Trophoblast cell (in vitro differentiated cells and primary cell): Measurements from ENCODE around the gene JAML. TPM values are rescaled to one million over a fixed set of nuclear protein-coding genes. Genes with fewer than 3 reads are reported as not detected.

ENCODE experiments used
- DNase-seq, 2 donors: peaks; one replicate each; pipeline ENCODE4 v3.0.0-alpha.2; 2016
- H2AFZ ChIP-seq: 2 replicates; pipeline ENCODE4 v1.6.1; 2013; ENCODE audit warnings: low read length, moderate library complexity, mild to moderate bottlenecking; ENCODE audit not compliant: insufficient read depth, poor library complexity
- H2AK5ac ChIP-seq: 2 replicates; pipeline ENCODE4 v1.6.1; 2013; ENCODE audit warnings: mild to moderate bottlenecking, low read length
- H2BK120ac ChIP-seq: 2 replicates; pipeline ENCODE4 v1.6.1; 2013; ENCODE audit warnings: low read length, mild to moderate bottlenecking, moderate library complexity; ENCODE audit not compliant: insufficient read depth, poor library complexity
- H2BK12ac ChIP-seq: 2 replicates; pipeline ENCODE4 v1.6.1; 2013; ENCODE audit warnings: mild to moderate bottlenecking, low read length, moderate library complexity
- H2BK5ac ChIP-seq: 2 replicates; pipeline ENCODE4 v1.6.1; 2013; ENCODE audit warnings: low read length, low read depth, moderate library complexity, mild to moderate bottlenecking; ENCODE audit not compliant: poor library complexity
- H3K14ac ChIP-seq: 2 replicates; pipeline ENCODE4 v1.6.1; 2013; ENCODE audit warnings: mild to moderate bottlenecking, low read length
- H3K18ac ChIP-seq: 2 replicates; pipeline ENCODE4 v1.6.1; 2013; ENCODE audit warnings: mild to moderate bottlenecking, low read length
- H3K23ac ChIP-seq: 2 replicates; pipeline ENCODE4 v1.6.1; 2013; ENCODE audit warnings: low read length
- H3K27ac ChIP-seq: 2 replicates; pipeline ENCODE4 v1.5.1; 2013; ENCODE audit warnings: low read depth, mild to moderate bottlenecking, inconsistent platforms, low read length, moderate library complexity
- H3K27me3 ChIP-seq: 2 replicates; pipeline ENCODE4 v1.6.1; 2013; ENCODE audit warnings: inconsistent platforms, mild to moderate bottlenecking, low read length, moderate library complexity; ENCODE audit not compliant: insufficient read depth
- H3K36me3 ChIP-seq, 2 experiments: 1 replicate in 1 of 2; 2 replicates in 1 of 2; pipeline ENCODE4 v1.6.1; 2013; ENCODE audit warnings: low read length in 2 of 2, mild to moderate bottlenecking in 2 of 2, moderate library complexity in 1 of 2; ENCODE audit not compliant: insufficient read depth in 2 of 2, control insufficient read depth in 1 of 2
- H3K4ac ChIP-seq: 2 replicates; pipeline ENCODE4 v1.6.1; 2013; ENCODE audit warnings: low read depth, mild to moderate bottlenecking, low read length, moderate library complexity
- H3K4me1 ChIP-seq, 2 experiments: 1 replicate in 1 of 2; 2 replicates in 1 of 2; pipeline ENCODE4 v1.6.1; 2013; ENCODE audit warnings: low read length in 2 of 2, mild to moderate bottlenecking in 2 of 2, moderate library complexity in 1 of 2; ENCODE audit not compliant: insufficient read depth in 2 of 2, control insufficient read depth in 1 of 2
- H3K4me2 ChIP-seq: 2 replicates; pipeline ENCODE4 v1.6.1; 2013; ENCODE audit warnings: inconsistent platforms, mild to moderate bottlenecking, low read length, moderate library complexity
- H3K4me3 ChIP-seq: 2 replicates; pipeline ENCODE4 v1.5.1; 2013; ENCODE audit warnings: mild to moderate bottlenecking, low read depth, low read length, inconsistent platforms
- H3K79me1 ChIP-seq: one replicate; pipeline ENCODE4 v1.6.1; 2013; ENCODE audit warnings: low read length
- H3K79me2 ChIP-seq: 2 replicates; pipeline ENCODE4 v1.6.1; 2013; ENCODE audit warnings: low read length, mild to moderate bottlenecking; ENCODE audit not compliant: control insufficient read depth, insufficient read depth, poor library complexity
- H3K9ac ChIP-seq: 2 replicates; pipeline ENCODE4 v1.6.1; 2013; ENCODE audit warnings: mild to moderate bottlenecking, low read length
- H3K9me3 ChIP-seq: 2 replicates; pipeline ENCODE4 v1.6.1; 2013; ENCODE audit warnings: low read depth, mild to moderate bottlenecking, control low read depth, inconsistent platforms, low read length; ENCODE audit not compliant: insufficient read depth
- H4K12ac ChIP-seq: 2 replicates; pipeline ENCODE4 v1.6.1; 2013; ENCODE audit warnings: low read depth, mild to moderate bottlenecking, low read length, moderate library complexity
- H4K8ac ChIP-seq: 2 replicates; pipeline ENCODE4 v1.6.1; 2013; ENCODE audit warnings: low read depth, mild to moderate bottlenecking, low read length, moderate library complexity
- H4K91ac ChIP-seq: one replicate; pipeline ENCODE4 v1.6.1; 2013; ENCODE audit warnings: low read depth, mild to moderate bottlenecking, low read length, moderate library complexity
- WGBS: extraction: QIAGEN DNeasy Blood & Tissue Kit; methylation state at CpG from one replicate; pipeline ENCODE4 v1.1.7; 2013; ENCODE audit warnings: missing lambda C conversion rate; ENCODE audit not compliant: insufficient read length, insufficient coverage; ENCODE audit errors: extremely low coverage; 5-methylcytosine and 5-hydroxymethylcytosine counted together
- polyA plus RNA-seq: library from polyadenylated mRNA; stranded (reverse); fragments of 200-250 nt; gene quantifications from 2 replicates; pipeline ENCODE4 v1.2.3, GENCODE V29; 2013

The JAML gene, protein sequence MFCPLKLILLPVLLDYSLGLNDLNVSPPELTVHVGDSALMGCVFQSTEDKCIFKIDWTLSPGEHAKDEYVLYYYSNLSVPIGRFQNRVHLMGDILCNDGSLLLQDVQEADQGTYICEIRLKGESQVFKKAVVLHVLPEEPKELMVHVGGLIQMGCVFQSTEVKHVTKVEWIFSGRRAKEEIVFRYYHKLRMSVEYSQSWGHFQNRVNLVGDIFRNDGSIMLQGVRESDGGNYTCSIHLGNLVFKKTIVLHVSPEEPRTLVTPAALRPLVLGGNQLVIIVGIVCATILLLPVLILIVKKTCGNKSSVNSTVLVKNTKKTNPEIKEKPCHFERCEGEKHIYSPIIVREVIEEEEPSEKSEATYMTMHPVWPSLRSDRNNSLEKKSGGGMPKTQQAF
- polyA plus RNA-seq: 0.11 and 0.19 TPM in 2 replicates

DNA sequence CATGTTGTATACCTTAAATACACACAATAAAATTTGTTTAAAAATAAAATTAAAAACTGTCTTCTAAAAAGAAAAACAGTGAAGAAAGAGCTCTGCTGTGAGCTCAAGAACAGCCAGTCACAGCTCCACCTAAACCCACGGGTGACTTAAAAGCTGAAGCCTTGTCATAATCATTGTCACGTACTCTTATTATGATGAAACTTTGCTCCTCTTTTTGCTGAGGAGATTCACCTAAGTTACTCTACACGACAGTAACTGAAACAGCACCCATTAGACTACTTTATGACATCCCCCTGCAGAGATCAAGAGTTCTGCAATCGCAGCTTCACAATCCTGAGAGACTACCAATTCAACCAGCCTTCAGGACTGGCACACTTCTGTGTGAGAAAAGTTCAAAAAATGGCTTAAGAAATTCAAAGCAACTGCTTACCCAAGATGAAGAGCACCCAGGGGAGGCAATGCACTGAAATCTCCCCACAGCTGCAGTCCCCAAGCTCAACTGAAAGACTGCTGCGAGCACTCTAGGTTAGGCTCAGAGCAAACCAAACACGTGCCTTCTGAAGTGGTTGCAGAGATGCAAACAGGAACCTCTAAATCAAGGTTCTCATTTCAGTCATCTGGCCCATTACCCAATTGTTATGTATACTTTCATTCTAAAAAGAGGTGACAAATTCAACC lies at the start of gene JAML:
JAML (minus strand) TSS at position 501 of the 678 bp plus-strand sequence. CDS start 10,145 bp downstream, outside the sequence.
- Histone ChIP-seq H3K27ac (no peak within 1 kb of the TSS), H3K23ac (no peak within 1 kb of the TSS), H3K14ac (no peak within 1 kb of the TSS), H2AFZ (no peak within 1 kb of the TSS), H3K4me2 (no peak within 1 kb of the TSS), H3K4me1 (no peaks in the 10 kb centered on the region), H3K36me3 (no peaks in the 10 kb centered on the region), H3K79me2 (no peaks in the 10 kb centered on the region), H3K27me3 (no peaks in the 10 kb centered on the region), H3K4me3 (no peak within 1 kb of the TSS), H4K91ac (no peak within 1 kb of the TSS), H3K4ac (no peak within 1 kb of the TSS), H3K79me1 (no peaks in the 10 kb centered on the region), H2AK5ac (no peak within 1 kb of the TSS), H4K12ac (no peak within 1 kb of the TSS), H3K9me3 (no peaks in the 10 kb centered on the region), H4K8ac (no peak within 1 kb of the TSS), H2BK5ac (no peak within 1 kb of the TSS), H2BK12ac (no peak within 1 kb of the TSS), H3K18ac (no peak within 1 kb of the TSS), H3K9ac (no peak within 1 kb of the TSS), H2BK120ac (no peak within 1 kb of the TSS)
- WGBS: no CpG with 5 or more reads among the region's 6 CpGs
- DNase-seq: no peak

DNA sequence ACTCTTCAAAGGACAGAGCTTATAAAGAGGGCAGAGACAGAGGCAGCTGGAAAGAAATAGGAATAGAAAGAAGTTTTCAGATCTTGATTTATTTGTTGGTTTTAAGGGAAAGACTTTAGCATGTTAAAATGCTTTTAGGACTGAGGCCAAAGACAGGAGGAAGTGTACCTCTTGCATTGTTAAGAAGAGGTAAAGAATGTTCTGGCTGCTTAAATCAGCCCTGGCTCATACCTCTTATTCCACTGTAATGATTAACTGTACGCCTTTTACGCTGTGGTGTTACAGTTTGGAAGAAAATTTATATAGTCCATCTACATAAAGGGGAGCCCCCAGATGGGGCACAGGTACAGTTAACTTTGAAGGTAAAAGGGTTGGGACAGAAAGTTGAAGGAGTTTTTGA lies 49.4 kb upstream of the JAML start:
- no peaks in the 10 kb centered on the region for H3K27me3 ChIP-seq
- H3K14ac ChIP-seq: no peak overlapping the region
- H4K91ac ChIP-seq: no peak overlapping the region
- DNase-seq: no peak
- H2AK5ac ChIP-seq: no peak overlapping the region
- no peak overlapping the region for H2BK120ac ChIP-seq
- H4K12ac ChIP-seq: no peak overlapping the region
- no peak overlapping the region for H3K9ac ChIP-seq
- no CpG with 5 or more reads among the region's 2 CpGs for WGBS
- no peak overlapping the region for H3K4me2 ChIP-seq
- no peaks in the 10 kb centered on the region for H3K9me3 ChIP-seq
- no peak overlapping the region for H3K4me3 ChIP-seq
- H3K27ac ChIP-seq: no peak overlapping the region
- H2BK5ac ChIP-seq: no peak overlapping the region
- no peak overlapping the region for H2BK12ac ChIP-seq
- H2AFZ ChIP-seq: no peak overlapping the region
- no peak overlapping the region for H3K4ac ChIP-seq
- H4K8ac ChIP-seq: no peak overlapping the region
- H3K4me1 ChIP-seq: peaks cover 8 to 12% of the 10 kb centered on the region in 2 experiments
- H3K23ac ChIP-seq: no peak overlapping the region
- H3K79me1 ChIP-seq: peaks cover 3% of the 10 kb centered on the region
- no peaks in the 10 kb centered on the region for H3K79me2 ChIP-seq
- H3K18ac ChIP-seq: no peak overlapping the region
- no peaks in the 10 kb centered on the region for H3K36me3 ChIP-seq

DNA sequence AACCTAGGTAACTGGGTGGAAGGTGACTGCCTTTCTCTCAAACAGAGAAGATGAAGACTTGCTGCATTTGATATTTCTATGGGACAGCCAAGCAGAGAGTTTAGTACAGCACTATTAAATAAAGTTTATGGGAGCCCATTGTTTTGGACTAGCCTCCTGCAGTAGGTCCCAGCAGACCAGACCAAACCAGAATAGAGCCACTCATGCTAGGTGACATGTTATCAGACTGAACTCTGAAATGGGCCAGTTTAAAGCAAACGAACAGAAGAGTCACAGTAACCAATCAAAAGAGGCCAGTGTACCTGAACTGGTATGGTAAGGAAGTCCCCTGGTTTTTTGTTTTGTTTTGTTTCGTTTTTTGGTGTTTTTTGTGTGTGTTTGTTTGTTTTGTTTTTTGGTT lies 47.2 kb upstream of the JAML start:
- no peaks in the 10 kb centered on the region for H3K9me3 ChIP-seq
- no peak overlapping the region for H2BK5ac ChIP-seq
- no peaks in the 10 kb centered on the region for H3K27me3 ChIP-seq
- H3K4me3 ChIP-seq: no peak overlapping the region
- no peak overlapping the region for H3K9ac ChIP-seq
- no peaks in the 10 kb centered on the region for H3K36me3 ChIP-seq
- no peak overlapping the region for H3K4me2 ChIP-seq
- no peak for DNase-seq
- no peak overlapping the region for H3K27ac ChIP-seq
- peaks cover 8 to 9% of the 10 kb centered on the region in 2 experiments for H3K4me1 ChIP-seq
- no peak overlapping the region for H2AK5ac ChIP-seq
- H4K12ac ChIP-seq: no peak overlapping the region
- H2AFZ ChIP-seq: no peak overlapping the region
- no peak overlapping the region for H3K23ac ChIP-seq
- no peaks in the 10 kb centered on the region for H3K79me2 ChIP-seq
- no peak overlapping the region for H2BK120ac ChIP-seq
- H2BK12ac ChIP-seq: no peak overlapping the region
- no peak overlapping the region for H3K4ac ChIP-seq
- WGBS: 100% methylated on average over 1 of the region's 2 CpGs
- H4K91ac ChIP-seq: no peak overlapping the region
- peaks cover 3% of the 10 kb centered on the region for H3K79me1 ChIP-seq
- H3K18ac ChIP-seq: no peak overlapping the region
- H3K14ac ChIP-seq: no peak overlapping the region
- no peak overlapping the region for H4K8ac ChIP-seq

DNA sequence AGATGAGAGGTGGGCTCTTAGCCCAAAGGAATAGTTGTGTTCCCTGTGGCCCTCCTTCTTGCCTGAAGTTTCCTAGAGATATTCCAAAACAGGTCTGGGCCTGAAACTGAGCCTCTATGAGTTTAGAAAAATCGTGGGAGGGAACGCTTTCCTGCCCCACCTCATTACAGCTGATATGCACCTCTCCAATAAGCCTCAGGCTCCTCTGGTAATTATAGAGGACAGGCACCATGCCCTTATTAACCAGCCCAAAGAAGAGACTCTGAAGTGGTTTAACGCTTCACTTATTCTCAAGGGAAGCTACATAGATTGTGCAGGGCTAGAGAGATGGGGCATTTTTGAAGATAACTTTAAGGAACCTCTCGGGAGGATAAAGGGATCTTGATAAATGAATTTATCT lies 42.7 kb upstream of the JAML start:
- H3K14ac ChIP-seq: no peak overlapping the region
- H3K4me3 ChIP-seq: no peak overlapping the region
- no peak overlapping the region for H2AK5ac ChIP-seq
- H3K36me3 ChIP-seq: no peaks in the 10 kb centered on the region
- no peak overlapping the region for H3K4me2 ChIP-seq
- no peak overlapping the region for H4K91ac ChIP-seq
- H2BK120ac ChIP-seq: no peak overlapping the region
- H3K27ac ChIP-seq: no peak overlapping the region
- no peak overlapping the region for H4K12ac ChIP-seq
- no peak overlapping the region for H4K8ac ChIP-seq
- no peak overlapping the region for H3K4ac ChIP-seq
- no peak overlapping the region for H3K9ac ChIP-seq
- no peaks in the 10 kb centered on the region for H3K79me1 ChIP-seq
- no peak overlapping the region for H2BK5ac ChIP-seq
- no peak overlapping the region for H3K18ac ChIP-seq
- H3K79me2 ChIP-seq: no peaks in the 10 kb centered on the region
- no peak overlapping the region for H2AFZ ChIP-seq
- DNase-seq: no peak
- no peak overlapping the region for H2BK12ac ChIP-seq
- no peaks in the 10 kb centered on the region for H3K9me3 ChIP-seq
- no CpG with 5 or more reads among the region's 4 CpGs for WGBS
- peaks cover 2 to 6% of the 10 kb centered on the region in 2 experiments for H3K4me1 ChIP-seq
- peaks cover 4% of the 10 kb centered on the region for H3K27me3 ChIP-seq
- no peak overlapping the region for H3K23ac ChIP-seq
